Cerebellar nuclear complex (tissue), 1 donor: ENCODE results near the gene HMCN1.

ENCODE experiments used
- DNase-seq, 2 experiments: peaks; one replicate each; lab custom pipeline; 2025; lab: John Stamatoyannopoulos, UW

HMCN1 gene

DNA sequence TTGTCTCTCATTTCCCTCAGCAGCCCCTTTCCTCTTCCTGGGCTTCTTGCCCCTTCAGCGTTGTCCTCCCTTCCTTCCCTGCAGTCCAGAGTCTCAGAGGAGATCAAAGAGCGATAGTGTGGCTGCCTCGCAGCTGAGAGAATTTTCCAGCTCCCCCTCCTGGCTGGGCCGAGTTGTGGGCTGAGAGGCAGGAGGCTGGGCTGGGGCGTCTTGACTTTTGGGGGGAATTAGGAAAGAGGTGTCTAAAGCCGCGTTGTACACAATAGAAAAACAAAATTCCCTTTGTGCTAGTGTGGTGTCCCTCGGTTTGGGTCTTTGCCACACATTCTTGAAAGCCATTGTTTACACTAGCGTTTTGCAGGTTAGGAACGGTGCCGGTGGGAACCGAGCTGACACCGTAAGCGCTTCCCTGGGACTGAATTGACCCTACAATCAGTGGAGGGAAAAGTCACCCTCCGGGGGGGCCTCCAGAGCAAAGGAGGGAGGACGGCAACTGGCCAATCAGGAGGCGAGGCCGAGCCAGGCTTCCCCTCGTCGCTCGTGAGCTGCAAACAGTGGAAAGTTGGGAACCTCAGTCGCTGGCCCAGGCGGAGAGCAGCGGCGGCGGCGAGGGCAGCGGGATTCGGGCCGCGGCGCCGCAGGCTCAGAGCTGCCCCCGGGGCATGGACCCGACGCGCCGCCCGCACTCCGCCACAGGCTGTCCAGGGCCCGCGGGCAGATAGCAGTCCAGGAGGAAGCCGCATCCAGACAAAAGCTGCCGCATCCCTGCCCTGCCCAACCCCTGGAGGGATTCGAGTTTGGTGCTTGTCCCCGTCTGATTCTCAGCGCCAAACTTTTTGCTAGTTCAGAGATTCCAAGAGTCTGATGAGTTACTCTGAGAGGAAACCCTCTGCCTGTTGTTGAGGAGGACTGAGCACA, at the start of gene HMCN1:
Gene HMCN1 (plus strand): TSS at position 574 of the 918 bp plus-strand sequence. CDS start 389 bp downstream, outside the sequence.
- DNase-seq = no peak

DNA sequence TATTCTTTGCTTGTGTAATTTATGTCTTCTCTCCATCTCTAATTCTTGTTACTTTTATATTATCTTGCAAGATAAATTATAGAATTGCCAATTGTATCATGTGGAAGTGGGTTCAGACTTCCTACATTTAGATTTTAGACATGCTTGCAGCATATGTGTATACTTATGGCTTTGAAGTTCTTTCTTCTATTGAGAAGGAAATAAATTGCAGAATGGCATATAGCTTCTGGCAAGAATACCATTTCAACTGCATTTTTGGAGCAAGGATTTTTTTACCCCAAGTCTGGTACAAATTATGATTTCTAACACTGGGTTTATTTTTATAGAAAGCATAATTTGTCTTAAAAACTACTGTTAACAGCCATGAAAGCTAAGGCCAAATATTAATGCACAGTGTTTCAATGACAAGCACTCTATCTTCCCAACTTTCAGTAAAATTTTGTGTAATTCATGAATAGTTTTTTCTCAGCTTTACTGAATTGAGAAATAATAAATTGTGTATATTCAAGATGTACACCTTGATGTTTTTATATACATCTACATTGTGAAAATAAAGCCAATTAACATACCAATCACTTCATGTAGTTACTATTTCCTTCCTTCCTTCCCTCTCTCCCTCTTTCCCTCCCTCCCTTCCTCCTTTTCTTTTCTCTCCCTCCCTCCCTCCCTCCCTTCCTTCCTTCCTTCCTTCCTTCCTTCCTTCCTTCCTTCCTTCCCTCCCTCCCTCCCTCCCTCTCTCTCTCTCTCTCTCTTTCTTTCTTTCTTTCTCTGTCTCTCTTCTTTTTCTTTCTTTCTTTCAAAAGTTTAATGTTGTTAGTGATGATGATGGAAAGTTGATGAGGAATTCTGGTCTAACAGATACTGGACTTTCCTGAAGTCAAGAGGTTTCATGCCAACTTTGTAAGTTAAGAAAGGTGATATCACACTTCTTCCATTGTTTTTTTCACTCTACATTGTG, 47.1 kb upstream of the HMCN1 start:
- DNase-seq = no peak

DNA sequence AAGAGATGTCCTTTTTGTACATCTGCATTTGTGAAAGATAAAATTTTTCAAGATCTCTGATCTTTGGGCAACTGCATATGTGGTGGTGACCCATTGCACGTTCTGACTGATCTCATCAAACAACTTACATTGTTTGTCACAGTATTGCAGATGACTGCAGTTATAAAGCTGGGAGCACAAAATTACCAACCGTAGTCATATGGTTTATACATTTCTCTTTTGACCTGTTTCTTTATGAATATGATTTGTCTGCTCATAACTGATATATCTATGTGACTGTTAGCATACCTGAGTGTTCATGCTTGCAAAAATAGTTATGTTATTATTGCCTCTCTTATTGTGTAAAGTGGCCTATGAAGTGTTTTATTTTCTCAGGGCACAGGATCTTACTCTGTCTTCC, 43.7 kb upstream of the HMCN1 start:
- no peak for DNase-seq

DNA sequence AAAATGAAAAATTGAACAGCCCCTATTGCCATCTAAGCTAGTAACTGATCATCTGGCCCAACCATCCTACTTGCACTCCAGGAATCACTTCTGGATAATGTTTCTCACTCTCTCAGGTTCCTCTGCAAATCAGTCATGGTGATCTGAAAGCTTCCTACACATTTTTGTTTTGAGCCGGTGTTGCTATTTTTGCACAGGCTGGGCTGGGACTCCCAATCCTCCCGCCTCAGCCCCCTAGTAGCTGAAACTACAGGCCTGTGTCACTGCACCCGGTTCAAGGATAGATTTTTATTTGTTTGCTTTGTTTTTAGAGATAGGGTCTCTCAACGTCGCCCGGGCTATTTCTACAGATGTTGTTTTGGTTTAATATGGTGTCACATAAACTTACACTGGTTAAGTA, 40.5 kb upstream of the HMCN1 start:
- DNase-seq = no peak

DNA sequence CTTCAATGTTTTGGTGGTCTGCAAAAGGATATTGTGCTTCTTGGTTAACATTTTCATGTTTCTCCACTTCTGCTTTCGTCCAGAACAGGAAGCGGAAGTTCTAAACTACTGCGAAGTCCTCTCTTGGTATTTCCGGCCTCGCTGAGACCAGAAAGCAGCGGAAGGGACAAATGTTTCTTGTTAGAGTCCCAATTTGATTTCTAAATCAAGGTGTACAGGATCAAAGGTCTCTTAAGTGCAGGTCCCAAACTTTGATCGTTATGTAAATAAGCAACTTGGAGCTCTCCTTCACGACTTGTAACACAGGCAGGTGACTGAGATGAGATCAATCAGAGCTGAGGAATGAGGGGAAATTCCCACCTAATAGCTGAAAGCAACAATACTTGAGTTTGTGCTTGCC, 40.1 kb upstream of the HMCN1 start:
- DNase-seq = no peak

DNA sequence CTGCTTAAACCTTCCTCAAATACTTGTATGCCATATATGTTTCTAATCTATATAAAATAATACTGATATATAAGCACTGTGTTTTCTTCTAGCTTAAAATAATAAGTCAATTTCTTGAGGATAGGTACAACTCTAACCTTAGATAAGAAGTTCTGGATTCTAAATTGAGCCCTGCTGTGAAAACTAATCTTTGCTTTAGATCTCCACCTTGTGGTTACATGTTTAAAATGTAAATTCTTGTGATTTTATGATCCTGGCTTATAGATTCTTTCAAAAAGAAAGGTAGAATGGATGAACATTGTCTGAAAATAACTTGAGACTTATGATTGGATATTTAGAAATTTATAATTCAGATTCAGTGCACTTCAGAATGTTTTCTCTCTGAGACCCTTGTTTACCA, 38.9 kb upstream of the HMCN1 start:
- no peak for DNase-seq

DNA sequence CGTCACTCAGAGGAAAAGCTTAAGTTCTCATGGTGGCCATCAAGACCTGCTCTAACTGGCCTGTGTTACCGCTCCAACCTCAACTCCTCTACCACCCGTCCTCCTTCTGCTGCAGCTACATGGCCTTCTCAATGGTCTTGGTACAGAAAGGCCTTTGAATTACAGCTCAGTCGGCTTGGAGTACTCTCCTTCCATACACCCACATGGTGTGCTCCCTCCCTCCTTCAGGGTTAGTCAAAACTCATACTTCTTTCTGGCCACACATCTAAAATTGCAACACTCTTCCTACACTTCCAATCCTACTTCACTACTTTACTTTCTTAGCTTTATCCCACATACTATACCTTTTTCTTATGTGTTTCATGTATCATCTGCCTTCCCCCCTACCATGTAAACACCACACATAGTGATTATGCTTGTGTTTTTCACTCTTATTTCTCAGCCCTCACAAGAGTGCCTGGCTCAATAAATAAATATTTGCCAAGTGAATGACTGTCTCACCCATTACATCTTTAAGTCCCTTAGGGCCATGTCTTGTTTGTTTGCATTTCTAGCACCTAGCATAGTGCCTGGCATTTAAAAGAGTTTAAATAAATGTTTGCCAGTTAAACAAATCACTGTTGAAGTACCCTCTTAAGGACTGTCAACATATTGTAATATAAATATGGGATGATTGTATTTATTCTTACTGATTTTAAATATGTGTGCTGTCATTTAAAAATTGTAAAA, 37.6 kb upstream of the HMCN1 start:
- DNase-seq = no peak

DNA sequence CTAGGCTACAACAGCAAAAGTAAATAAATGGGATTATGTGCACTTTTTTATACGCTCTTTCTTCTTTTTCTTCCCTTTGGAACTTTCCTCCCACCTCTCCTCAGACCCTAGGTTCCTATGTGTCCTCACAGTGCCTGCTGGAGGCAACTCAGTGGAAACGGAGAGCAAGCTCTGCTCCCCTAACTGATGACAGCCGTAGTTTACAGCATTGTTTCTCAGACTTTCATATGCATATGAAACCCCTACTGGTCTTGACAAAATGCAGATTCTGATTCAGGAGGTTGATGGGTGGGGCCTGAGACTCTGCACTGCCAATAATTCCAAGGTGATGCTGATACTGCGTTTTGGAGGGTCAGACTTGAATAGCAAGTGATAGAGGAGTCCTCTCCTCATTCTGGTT, 34.3 kb upstream of the HMCN1 start:
- DNase-seq = no peak

DNA sequence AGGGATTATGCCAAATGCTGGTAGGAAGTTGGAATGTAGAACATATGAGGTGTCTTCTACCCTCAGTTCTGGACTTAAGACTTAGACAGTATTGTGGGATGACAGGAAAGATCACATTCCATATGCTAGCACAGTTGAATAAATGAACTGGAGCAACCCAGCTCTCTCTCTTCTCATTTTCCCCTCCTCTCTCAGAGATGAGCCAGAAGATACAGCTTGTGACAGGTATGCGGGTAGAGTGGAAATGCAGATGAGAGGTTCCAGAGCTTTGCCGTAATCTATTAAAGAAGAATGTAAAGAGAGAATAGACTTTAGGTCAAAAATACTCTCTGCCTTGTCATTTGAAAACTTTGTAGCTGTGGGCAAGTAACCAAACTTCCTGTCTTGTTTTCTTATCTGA, 32.5 kb upstream of the HMCN1 start:
- DNase-seq = no peak

DNA sequence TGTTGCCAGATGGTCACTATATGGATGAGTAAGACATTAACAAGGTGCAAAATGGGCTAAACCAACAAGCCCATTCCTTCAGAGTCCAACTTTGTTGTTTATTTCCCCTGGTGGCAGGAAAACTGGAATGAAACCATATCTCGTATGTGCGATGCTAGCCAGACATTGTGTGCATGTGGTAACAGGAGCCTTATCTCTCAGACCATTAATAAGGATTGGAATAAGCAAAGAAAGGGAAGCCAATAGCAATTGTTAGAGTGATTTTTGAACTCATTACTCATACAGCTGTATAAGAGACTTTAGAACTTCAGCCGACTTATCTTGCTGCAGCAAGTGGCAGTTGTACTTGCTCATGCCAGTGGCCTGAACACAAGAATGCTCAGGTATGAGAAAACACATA, 30.0 kb upstream of the HMCN1 start:
- no peak for DNase-seq

DNA sequence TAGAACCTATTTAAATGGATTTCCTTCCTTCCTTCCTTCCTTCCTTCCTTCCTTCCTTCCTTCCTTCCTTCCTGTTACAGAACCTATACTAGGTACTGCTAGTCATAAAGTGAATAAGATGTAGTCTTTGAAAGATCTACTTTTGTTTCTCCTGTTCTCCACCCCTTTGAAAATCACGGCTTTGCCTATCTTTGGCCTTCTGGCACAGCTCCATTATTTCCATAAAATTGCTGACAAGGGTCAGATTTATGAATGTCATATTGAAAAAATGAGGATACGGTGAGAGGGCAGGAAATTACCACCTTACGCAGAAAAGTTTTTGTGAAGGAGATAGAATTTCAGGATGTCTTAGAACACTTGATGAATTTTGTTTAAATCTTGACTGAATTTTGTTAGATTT, 18.1 kb upstream of the HMCN1 start:
- DNase-seq = no peak

DNA sequence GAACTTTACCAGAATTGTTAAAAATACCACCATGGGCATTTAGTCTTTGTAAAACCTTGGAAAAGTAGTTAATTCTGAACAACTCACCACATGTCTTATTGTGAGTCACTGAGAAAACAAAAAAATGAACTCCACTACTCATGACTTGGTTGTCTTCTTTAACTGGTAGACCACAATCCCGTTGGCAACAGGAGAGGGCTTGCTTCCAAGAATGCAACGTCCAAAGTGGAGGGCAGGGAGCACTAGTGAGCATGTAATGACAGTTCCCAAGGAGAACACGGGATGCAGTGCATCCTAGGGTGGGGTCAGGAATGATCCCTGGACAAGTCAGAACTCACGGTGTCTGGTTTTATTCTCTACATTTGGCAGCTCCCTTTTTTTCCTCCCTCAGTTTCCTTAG, 15.2 kb upstream of the HMCN1 start:
- DNase-seq = no peak

DNA sequence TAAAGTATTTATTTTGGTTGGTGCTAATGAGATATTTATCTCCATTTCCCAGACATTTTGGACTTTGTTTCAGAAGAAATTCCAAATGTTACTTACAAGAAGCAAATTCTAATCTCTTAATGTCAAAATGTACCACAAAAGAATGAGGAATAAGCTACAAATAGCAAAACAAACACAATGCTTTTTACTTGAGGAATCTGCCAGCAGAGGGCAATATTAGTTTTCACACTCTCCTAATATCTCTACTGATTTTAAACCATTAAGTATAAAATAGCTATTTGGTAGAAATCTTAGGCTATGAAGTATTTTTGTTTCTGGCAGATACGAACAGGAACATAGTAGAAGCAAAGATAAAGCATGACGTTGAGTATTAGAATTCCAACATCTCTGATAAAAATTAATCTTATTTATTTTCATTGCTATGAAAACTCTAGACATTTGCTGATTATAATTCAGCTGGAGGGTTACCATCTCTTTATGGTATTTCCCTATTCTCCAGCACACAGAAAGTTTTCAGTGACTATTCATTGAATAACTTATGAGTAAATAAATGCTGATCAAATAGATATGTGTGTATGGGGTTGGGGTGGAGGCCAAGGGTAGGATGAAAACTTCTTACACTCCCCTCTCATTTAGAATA, 13.4 kb upstream of the HMCN1 start:
- DNase-seq = no peak

DNA sequence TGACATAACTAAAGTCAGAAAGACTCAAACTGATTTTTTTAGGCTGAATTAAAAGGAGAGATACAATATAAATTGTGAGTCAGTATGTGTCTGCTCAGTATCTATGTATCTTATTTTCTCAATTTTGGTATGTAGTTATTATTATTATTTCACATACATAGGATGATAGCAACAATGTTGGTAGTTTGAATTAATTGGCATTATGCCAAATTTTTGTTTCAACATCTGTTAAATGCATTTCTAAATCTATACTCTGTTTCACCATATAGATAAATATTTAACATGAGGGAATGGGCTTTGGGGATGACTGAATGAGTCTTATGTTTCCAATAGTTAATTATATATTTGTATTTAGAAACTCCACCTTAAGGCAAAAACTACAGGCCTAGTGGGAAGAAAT, 12.6 kb upstream of the HMCN1 start:
- no peak for DNase-seq

DNA sequence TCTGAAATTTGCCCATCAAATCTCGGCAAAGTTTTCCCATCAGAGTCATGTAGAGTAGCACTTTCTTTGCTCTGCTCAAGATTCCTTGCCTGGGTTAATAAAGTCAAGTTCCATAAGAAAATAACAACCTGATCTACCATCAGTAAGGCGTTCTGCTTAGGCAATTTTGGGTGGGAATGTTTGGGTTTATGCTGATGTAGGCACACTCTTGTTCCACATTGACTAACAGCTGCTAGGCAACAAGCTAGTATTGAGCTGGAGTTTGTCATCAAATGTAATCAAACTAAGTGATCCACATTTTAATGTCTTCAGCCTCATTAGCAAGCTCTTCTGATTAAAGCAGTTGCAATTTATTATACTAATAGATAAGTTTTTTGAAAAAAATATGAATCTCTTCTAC, 12.1 kb upstream of the HMCN1 start:
- DNase-seq = no peak

DNA sequence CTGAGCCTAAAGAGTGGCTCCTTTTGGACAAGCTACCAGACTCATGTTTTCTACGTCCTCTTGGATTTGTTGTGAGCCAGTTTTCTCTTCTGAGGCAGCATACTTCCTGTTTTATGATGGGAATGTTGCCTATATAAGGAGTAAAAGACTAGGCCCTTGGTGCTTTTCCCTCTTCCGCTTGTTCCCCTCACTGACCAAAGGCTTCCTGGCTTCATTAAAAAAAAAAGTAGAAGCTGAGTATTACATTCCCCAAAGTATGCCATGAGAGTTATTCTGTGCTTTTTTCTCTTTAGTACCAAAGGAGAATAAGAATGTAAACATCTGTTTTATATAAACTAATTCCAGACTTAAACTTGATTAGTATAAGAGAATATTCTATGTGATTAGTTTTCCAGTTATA, 6.5 kb upstream of the HMCN1 start:
- DNase-seq = no peak

DNA sequence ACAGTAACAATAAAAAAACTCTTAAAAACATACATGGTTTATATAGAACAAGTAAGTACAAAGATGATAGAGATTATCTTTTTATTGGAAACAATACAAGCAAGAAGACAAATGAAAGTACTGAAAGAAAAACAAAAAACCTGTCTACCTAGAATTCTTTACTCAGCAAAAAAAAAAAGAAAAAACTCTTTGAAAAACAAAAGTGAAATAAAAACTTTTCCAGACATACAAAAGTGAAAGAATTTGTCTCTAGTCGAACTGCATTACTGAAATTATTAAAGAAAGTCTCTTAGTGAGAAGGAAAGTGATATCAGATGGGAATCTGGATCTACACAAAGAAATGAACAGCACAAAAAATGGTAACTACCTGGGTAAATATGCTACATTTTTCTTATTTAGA, 2.7 kb upstream of the HMCN1 start:
- no peak for DNase-seq

DNA sequence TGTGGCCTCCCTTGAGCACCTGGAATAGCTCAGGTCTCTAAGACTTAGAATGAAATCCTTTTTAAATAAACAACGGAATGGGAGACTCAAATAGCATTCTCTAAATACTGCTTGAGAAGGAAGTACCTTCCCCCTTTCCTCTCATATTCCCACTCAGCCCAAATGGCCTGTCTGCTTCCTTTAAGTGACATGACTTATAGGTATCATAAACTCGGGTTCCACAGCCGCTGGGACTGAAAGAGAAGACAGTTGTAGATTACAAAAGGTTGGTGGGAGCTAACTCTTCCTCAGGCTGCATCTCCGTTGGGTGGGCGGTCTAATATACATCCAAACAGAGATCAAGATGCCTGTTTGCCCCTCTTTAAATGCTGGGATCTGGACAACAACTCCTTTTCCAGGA, 1.2 kb upstream of the HMCN1 start:
- DNase-seq = no peak

DNA sequence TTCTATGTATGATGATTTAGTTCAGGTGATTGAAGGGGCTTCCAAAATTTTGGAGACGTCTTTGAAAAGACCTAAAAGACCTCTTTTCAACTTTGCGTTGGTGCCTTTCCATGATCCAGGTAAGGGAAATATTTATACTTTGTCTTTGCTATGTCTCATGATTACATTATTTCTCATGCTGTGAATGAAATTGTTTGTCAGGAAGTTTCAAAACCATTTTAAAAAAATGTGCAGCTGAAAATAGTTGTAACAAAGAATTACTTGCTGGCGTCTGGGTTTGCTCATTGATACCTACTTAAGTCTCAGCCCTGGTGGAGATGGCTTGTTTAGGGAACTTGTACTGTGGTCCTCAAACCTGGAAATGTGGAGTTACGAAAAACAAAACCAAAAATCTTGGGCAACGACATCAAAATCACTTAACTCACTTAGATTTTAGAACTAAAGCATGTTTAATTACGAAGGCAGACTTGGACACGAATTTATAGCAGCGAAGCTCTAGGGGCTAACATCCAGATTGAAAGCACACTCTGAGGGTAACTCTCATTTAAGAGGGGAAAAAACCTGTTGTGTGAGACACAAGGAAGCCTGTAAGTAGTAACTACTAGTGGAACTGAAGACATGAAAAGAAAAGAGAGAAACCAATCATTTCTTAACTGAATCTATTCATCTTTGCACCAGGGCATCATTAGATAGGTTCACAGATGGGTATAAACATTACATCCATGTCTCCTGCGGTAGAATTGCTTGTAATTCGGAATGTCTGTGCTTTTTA, 924 bp downstream of the HMCN1 start:
- DNase-seq = no peak

DNA sequence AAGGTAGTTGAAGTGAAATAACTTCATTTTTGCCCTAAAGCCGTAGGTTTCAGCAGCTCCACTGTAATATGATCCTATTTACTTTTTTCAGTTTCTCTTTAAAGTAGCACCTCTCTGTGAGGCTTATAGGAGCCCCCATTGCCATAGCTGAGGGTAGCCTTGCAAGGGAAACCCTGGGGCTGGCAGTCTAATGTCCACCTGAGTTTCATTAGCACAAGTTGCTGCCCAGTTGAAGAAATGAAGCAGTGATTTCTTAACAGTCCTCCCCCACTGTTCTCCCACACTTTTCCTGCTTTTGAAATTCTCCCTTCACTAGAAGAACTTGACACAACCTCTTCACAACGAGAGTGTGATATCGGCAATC, 1.5 kb downstream of the HMCN1 start:
- DNase-seq = no peak

DNA sequence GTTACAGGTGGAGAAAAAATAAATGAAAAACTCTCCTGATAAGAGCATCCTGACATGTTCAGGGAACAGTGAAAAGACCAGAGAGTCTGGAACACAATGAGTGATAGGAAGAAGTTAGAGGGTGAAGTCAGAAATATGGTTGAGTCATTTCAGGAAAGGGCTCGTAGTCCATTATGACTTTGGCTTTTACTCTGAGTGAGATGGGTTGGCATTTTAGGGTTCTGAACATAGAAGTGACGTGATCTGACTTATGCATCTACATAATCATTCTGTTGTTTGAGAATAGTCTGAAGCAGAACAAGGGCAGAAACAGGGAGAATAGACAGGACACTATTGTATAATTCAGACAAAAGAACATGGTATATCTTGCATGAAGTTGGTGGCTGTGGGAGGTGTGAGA, 5.8 kb downstream of the HMCN1 start:
- DNase-seq = no peak
